ENCODE results near the gene AUTS2. TPM values are rescaled to one million over a fixed set of nuclear protein-coding genes. Genes with fewer than 3 reads are reported as not detected.

Gene AUTS2
- total and polyA plus RNA-seq, 9 of the 15 experiments (the other 6 are each of a cell fraction or from before 2014, with no cell fraction given), result 0.58 TPM; not detected in 8

- H3K36me3 ChIP-seq (ENCODE audit: control insufficient read depth, insufficient read depth, low read length), result no peaks in the 10 kb centered on the region
- WGBS (ENCODE audit: insufficient coverage, low coverage, missing lambda C conversion rate), result 0% methylated on average over 3 of the region's 3 CpGs
- no TSS peak for BruUV-seq (replicated peaks)
- no peak overlapping the region for H3K27ac ChIP-seq (ENCODE audit: extremely low read depth, low read depth, low read length)
- H4K20me1 ChIP-seq (replicated peaks; ENCODE audit: control insufficient read depth, insufficient read depth, low read length), result no peaks in the 10 kb centered on the region; the same call in none of the 2 replicates
- no peak for ATAC-seq
- H3K27me3 ChIP-seq (ENCODE audit: control insufficient read depth in 2 of 2, insufficient read depth in 2 of 2, low read length in 2 of 2), result peaks cover 0 to 3% of the 10 kb centered on the region in 2 experiments; a peak in 1 of 5 replicates
- TF ChIP-seq ZNF584 (CRISPR knock-in tag; IDR thresholded peaks at IDR 0.05; ENCODE audit: low read depth) (no peak), SIX5 (IDR thresholded peaks at IDR 0.05; ENCODE audit: borderline replicate concordance in 1 of 2, insufficient read depth in 1 of 2, low read depth in 1 of 2, low read length in 2 of 2) (no peak), NFE2 (IDR thresholded peaks at IDR 0.05; ENCODE audit: low read depth) (no peak), ZNF740 (CRISPR knock-in tag; IDR thresholded peaks at IDR 0.05) (no peak), ZNF740 (tag; IDR thresholded peaks at IDR 0.05) (no peak), SNIP1 (IDR thresholded peaks at IDR 0.05; ENCODE audit: low read depth) (no peak), NCOA1 (IDR thresholded peaks at IDR 0.05; ENCODE audit: low read depth) (no peak), NEUROD1 (IDR thresholded peaks at IDR 0.05; ENCODE audit: borderline replicate concordance, low read depth, low read length, partially characterized antibody) (no peak), MAX (CRISPR knock-in tag; IDR thresholded peaks at IDR 0.05) (no peak), KLF16 (IDR thresholded peaks at IDR 0.05) (no peak), ZNF24 (IDR thresholded peaks at IDR 0.05) (no peak), DPF2 (IDR thresholded peaks at IDR 0.05) (no peak), ETV5 (CRISPR knock-in tag; IDR thresholded peaks at IDR 0.05; ENCODE audit: low read depth) (no peak), ATF2 (CRISPR knock-in tag; IDR thresholded peaks at IDR 0.05) (no peak), NR4A1 (CRISPR knock-in tag; IDR thresholded peaks at IDR 0.05) (no peak), NR4A1 (tag; IDR thresholded peaks at IDR 0.05) (no peak), ZNF232 (CRISPR knock-in tag; IDR thresholded peaks at IDR 0.05) (no peak), SMARCA5 (IDR thresholded peaks at IDR 0.05) (no peak), ZNF224 (CRISPR knock-in tag; IDR thresholded peaks at IDR 0.05) (no peak)
- no peak for DNase-seq (ENCODE audit: extremely low read depth in 1 of 4, low spot score in 3 of 4)
- intact Hi-C loops (cut with micrococcal nuclease) (no loop called here), in situ Hi-C loops (cut with MboI) (no loop called here)
- no peaks in the 10 kb centered on the region for H3K9me3 ChIP-seq (replicated peaks; ENCODE audit: control insufficient read depth, insufficient read depth, low read depth, low read length)
- H3K79me2 ChIP-seq (ENCODE audit: control insufficient read depth, insufficient read depth, low read length), result no peaks in the 10 kb centered on the region
- no peaks in the 10 kb centered on the region for H3K9me1 ChIP-seq (ENCODE audit: control insufficient read depth, insufficient read depth, low read length)
- POLR2A ChIA-PET, result no interaction called here
- no peaks in the 10 kb centered on the region for H3K4me1 ChIP-seq (replicated peaks in 1 of 2; ENCODE audit: control insufficient read depth in 2 of 2, insufficient read depth in 2 of 2, low read length in 2 of 2)
- no peak for FAIRE-seq
- CTCF ChIA-PET (ENCODE audit: low intra/inter-chr PET ratio), result no interaction called here
- H3K9ac ChIP-seq (ENCODE audit: insufficient read depth in 1 of 2, low read depth in 2 of 2, low read length in 2 of 2), result no peak overlapping the region
- no peak overlapping the region for H2AFZ ChIP-seq (ENCODE audit: low read depth, low read length)
- no peak overlapping the region for H3K4me2 ChIP-seq (ENCODE audit: insufficient read depth, low read length)
- no peak overlapping the region for H3K4me3 ChIP-seq
Measured at GRCh38 chr7:69826283-69826682, 228.0 kb downstream of the AUTS2 start.
